ENCODE data around the gene CES4A. TPM values are rescaled to one million over a fixed set of nuclear protein-coding genes. Genes with fewer than 3 reads are reported as not detected.
A peak's percentile ranks its signal among the peaks of the same experiment; 100 is the strongest.

The CES4A gene
- total RNA-seq, 4 donors from 2014 or later, result 4.4 to 48.1 (median 14.3) TPM

DNA sequence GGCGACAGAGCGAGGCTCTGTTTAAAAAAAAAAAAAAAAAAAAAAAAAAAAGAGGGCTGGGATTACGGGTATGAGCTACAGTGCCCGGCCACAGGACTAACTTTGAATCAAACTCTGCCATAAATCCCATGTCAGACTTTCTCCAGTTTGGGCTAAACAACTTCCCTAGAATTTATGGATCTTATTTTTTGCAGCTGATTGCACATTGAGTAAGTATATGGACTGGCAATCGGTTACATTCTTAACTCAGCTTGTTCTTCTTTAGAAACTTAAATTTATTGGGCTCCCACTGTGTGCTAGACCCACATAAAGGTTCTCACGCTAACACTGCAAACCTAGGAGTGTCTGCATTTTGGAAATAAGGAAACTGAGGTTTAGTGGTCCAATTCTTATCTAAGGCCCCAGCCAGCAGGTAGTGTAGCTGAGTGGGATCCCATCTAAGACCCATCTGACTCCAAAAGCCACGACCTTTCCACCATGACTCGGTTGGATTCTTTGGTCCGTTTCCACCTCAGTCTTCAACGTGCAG lies 39.8 kb downstream of the CES4A start:
- peak; percentile 19 for ATAC-seq (ENCODE audit: low FRiP score)
- no peak for DNase-seq (ENCODE audit: low spot score)
- TF ChIP-seq, protein P1, sequence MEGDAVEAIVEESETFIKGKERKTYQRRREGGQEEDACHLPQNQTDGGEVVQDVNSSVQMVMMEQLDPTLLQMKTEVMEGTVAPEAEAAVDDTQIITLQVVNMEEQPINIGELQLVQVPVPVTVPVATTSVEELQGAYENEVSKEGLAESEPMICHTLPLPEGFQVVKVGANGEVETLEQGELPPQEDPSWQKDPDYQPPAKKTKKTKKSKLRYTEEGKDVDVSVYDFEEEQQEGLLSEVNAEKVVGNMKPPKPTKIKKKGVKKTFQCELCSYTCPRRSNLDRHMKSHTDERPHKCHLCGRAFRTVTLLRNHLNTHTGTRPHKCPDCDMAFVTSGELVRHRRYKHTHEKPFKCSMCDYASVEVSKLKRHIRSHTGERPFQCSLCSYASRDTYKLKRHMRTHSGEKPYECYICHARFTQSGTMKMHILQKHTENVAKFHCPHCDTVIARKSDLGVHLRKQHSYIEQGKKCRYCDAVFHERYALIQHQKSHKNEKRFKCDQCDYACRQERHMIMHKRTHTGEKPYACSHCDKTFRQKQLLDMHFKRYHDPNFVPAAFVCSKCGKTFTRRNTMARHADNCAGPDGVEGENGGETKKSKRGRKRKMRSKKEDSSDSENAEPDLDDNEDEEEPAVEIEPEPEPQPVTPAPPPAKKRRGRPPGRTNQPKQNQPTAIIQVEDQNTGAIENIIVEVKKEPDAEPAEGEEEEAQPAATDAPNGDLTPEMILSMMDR (IDR thresholded peaks at IDR 0.05), result no peak

DNA sequence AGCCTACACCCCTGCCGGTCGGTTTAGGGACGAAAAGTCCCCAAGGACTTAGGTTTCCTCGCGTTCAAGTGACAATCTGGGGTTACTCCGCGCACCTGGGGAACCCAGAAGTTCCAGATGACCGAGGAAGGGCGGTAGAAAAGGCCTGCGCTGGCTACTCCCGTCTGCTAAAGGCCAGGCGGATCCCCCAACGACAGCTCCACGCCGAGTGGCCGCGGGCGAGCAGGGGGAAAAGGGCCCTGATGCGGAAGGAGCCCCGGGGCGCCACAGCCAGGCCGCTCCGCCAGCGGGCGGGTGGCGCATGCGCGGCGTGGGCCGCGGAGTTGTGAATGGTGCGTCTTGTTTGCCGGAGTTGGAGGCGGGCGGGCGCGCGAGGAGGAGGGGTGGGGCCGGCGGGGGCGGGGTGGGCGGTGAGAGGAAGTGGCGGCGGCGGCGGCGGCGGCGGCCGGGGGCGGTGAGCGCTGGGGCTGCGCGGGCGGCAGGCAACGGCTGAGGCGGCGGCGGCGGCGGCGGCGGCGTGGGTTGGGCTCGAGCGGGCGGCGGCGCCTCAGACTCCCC lies 40.4 kb downstream of the CES4A start, which contains the start of gene CBFB:
Gene CBFB, plus strand, starts transcription at position 454 of the 558 bp plus-strand sequence. CDS start 259 bp downstream, outside the sequence.
- TF ChIP-seq, protein P1 (IDR thresholded peaks at IDR 0.05), result no peak
- DNase-seq (ENCODE audit: low spot score) (peak; percentile 77), ATAC-seq (ENCODE audit: low FRiP score) (peak; percentile 94)

DNA sequence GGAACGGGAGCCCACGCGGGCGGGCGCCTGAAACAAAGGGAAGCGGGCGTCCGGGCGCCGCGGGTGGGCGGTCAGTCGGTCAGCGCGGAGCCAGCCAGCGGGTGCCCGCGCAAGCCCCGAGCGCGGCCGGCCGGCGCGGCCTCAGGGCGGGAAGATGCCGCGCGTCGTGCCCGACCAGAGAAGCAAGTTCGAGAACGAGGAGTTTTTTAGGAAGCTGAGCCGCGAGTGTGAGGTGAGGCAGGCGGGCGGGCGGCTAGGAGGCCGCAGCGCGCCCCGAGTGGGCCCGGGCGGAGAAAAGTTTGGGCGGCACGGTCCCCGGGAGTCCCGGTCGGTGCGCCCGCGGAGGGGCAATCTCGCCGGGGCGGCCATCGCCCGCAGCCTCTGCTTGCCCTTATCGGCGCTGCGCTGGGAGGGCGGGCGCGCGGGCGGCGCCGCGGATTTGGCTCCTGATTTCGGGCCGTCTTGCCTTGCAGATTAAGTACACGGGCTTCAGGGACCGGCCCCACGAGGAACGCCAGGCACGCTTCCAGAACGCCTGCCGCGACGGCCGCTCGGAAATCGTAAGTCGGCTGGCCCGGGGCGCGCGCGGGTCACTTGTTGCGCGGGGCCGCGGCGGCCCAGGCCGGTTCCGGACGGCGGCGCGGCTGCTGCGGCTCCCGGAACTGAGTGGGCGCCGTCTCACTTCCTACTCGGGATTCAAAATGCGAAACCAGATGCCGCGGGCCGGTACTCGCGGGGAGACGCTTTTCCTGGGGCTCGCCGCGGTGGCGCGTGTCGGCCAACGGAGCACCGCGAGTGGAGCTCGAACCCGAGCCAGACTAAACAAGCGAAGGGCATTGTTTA lies 41.1 kb downstream of the CES4A start:
- TF ChIP-seq, protein P1 (IDR thresholded peaks at IDR 0.05), result no peak
- ATAC-seq (ENCODE audit: low FRiP score) (peak; percentile 77), DNase-seq (ENCODE audit: low spot score) (no peak)

DNA sequence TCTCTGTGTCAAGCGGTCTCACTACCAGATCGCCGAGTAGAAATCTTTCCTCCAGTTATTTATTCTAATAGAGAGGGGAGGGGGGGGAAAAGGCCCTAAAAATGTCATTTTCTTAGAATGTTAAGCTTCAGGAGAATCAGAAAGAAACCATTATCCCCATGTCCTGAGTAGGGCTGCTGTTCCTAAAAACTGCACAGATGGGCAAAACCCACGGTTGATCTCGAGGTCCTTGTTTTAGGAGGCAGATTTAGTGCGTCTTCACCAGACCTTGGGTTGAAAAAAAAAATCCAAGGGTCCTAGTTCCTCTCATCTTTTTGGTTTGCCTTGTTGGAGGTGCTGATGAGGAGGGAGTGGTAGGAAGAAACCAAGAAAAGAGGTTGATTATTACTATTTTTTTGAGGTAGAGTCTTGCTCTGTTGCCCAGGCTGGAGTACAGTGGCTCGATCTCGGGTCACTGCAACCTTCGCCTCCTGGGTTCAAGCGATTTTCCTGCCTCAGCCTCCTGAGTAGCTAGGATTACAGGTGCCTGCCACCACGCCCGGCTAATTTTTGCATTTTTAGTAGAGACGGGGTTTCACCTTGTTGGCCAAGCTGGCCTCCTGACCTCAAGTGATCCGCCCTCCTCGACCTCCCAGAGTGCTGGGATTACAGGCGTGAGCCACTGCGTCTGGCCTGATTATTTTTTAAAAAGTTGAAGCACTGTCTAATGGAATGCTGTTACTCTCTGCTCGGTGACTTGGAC lies 42.0 kb downstream of the CES4A start:
- TF ChIP-seq, protein P1 (IDR thresholded peaks at IDR 0.05), result no peak
- DNase-seq (ENCODE audit: low spot score) (no peak), ATAC-seq (ENCODE audit: low FRiP score) (no peak)

DNA sequence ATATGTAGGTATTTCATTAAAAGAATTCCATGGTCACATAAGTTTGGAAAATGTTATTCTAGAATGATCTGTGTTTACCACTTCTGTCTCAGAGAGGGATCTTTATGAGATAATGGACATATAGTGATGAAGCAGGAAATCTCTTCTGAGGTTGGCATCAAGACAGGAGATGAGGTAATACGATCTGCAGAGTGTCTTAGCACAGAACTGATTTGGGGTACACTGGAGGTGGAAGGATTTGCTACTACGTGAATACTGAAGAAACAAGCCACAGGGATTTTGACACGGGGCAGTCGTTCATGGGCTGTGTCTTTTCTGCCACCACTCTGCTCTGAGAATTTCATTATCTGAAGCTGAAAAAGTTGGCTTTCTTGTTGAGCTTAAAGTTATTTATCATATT lies 46.1 kb downstream of the CES4A start:
- TF ChIP-seq, protein P1 (IDR thresholded peaks at IDR 0.05), result no peak
- no peak for ATAC-seq (ENCODE audit: low FRiP score)

DNA sequence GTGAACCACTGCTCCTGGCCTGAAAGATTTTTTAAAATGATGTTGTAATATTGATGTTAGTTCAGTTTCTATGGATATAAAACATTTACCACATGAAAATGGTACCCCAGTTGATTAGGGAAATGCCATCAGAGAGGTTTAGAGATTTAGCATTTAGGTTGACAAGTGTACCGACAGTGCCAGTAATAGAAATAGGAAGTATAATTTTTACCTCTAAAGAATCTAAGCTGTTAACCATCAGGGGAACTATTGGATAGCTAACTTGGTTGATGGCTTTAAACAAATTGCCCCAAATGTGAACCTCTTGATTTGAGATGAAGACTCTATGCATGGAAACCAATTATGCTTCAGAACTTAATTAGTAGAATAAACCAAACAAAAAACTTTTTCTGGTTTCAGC lies 47.0 kb downstream of the CES4A start:
- no peak for ATAC-seq (ENCODE audit: low FRiP score)
- TF ChIP-seq, protein P1 (IDR thresholded peaks at IDR 0.05), result no peak

More for the DNA sequence above, 46.1 kb downstream of the CES4A start:
- DNase-seq (ENCODE audit: low spot score), result no peak

More for the DNA sequence above, 47.0 kb downstream of the CES4A start:
- DNase-seq (ENCODE audit: low spot score), result no peak

All from omental fat pad (tissue), 4 donors.